LNCAP (cell line): Measurements from ENCODE around the gene KRTAP5-11.
"Not testable (repeated sequence)": the region's sequence is repeated elsewhere in the genome, so short reads cannot be mapped to it uniquely, and the experiment has no call there.

Source experiments
- CTCF ChIP-seq: fragments of 450-650 bp; IDR thresholded peaks from 2 replicates; pipeline ENCODE4 v1.5.1; 2017; ENCODE audit warnings: mild to moderate bottlenecking

KRTAP5-11 gene

GRCh38 chr11:71539017-71539416 lies 43.7 kb downstream of the KRTAP5-11 start:
- TF ChIP-seq CTCF: no peak

GRCh38 chr11:71538666-71538990 lies 44.0 kb downstream of the KRTAP5-11 start:
- no peak for TF ChIP-seq CTCF

- not testable (repeated sequence) for TF ChIP-seq CTCF
These were observed 44.6 kb downstream of the KRTAP5-11 start, which contains the start of gene KRTAP5-8 for GRCh38 chr11:71537977-71538665. Gene KRTAP5-8, plus strand, starts transcription at chr11:71538025. Its CDS starts 31 bp downstream, at chr11:71538056.

GRCh38 chr11:71537537-71537936 lies 45.1 kb downstream of the KRTAP5-11 start:
- no peak for TF ChIP-seq CTCF

GRCh38 chr11:71535825-71536224 lies 46.9 kb downstream of the KRTAP5-11 start:
- TF ChIP-seq CTCF: no peak

GRCh38 chr11:71532036-71532610 lies 50.6 kb downstream of the KRTAP5-11 start:
- TF ChIP-seq CTCF: no peak
